Activated effector memory CD4-positive, alpha-beta T cell treated with anti-CD3 and anti-CD28 coated beads, Interleukin-2, amount 50 U/mL, for 16 hours (primary cell): Measurements from ENCODE around the gene TWIST1.

Experiments used
- DNase-seq: peaks from one replicate; pipeline ENCODE4 v3.0.0-alpha.2; 2020

Gene TWIST1

GRCh38 chr7:19117091-19117869, at the start of gene TWIST1:
Gene TWIST1 (minus strand): TSS chr7:19117636. CDS start chr7:19117321, 315 bp downstream.
- no peak for DNase-seq

GRCh38 chr7:19161671-19162070, 44.2 kb upstream of the TWIST1 start:
- DNase-seq, result no peak

GRCh38 chr7:19146699-19147098, 29.3 kb upstream of the TWIST1 start:
- DNase-seq, result no peak

- no peak for DNase-seq
Observed at GRCh38 chr7:19145434-19146115, 28.1 kb upstream of the TWIST1 start.

- DNase-seq, result no peak
Observed at GRCh38 chr7:19144661-19145433, 27.4 kb upstream of the TWIST1 start, which contains the start of gene FERD3L. Gene FERD3L (minus strand): TSS chr7:19145421. CDS start chr7:19145362, 59 bp downstream.

GRCh38 chr7:19143881-19144574, 26.6 kb upstream of the TWIST1 start:
- no peak for DNase-seq

- no peak for DNase-seq
Observed at GRCh38 chr7:19139706-19140327, 22.4 kb upstream of the TWIST1 start.

- DNase-seq, result no peak
Observed at GRCh38 chr7:19133886-19134285, 16.4 kb upstream of the TWIST1 start.

GRCh38 chr7:19133390-19133789, 16.0 kb upstream of the TWIST1 start:
- no peak for DNase-seq

GRCh38 chr7:19128856-19129255, 11.4 kb upstream of the TWIST1 start:
- DNase-seq, result no peak

- no peak for DNase-seq
Observed at GRCh38 chr7:19121977-19122588, 4.6 kb upstream of the TWIST1 start.

- no peak for DNase-seq
Observed at GRCh38 chr7:19119870-19120486, 2.5 kb upstream of the TWIST1 start.

GRCh38 chr7:19119372-19119771, 1.9 kb upstream of the TWIST1 start:
- DNase-seq, result no peak

- no peak for DNase-seq
Observed at GRCh38 chr7:19118636-19119371, 1.4 kb upstream of the TWIST1 start.

- DNase-seq, result no peak
Observed at GRCh38 chr7:19117870-19118608, 603 bp upstream of the TWIST1 start.

GRCh38 chr7:19116121-19117090, 1.0 kb downstream of the TWIST1 start:
- DNase-seq, result no peak

GRCh38 chr7:19114551-19114855, 2.9 kb downstream of the TWIST1 start:
- no peak for DNase-seq

GRCh38 chr7:19113855-19114550, 3.4 kb downstream of the TWIST1 start:
- DNase-seq, result no peak
